ENCODE data around the gene FAIM2. TPM values are rescaled to one million over a fixed set of nuclear protein-coding genes. Genes with fewer than 3 reads are reported as not detected.

Gene FAIM2
- 0.13 TPM in 1 of 2 replicates, not detected in the other for total RNA-seq

DNA sequence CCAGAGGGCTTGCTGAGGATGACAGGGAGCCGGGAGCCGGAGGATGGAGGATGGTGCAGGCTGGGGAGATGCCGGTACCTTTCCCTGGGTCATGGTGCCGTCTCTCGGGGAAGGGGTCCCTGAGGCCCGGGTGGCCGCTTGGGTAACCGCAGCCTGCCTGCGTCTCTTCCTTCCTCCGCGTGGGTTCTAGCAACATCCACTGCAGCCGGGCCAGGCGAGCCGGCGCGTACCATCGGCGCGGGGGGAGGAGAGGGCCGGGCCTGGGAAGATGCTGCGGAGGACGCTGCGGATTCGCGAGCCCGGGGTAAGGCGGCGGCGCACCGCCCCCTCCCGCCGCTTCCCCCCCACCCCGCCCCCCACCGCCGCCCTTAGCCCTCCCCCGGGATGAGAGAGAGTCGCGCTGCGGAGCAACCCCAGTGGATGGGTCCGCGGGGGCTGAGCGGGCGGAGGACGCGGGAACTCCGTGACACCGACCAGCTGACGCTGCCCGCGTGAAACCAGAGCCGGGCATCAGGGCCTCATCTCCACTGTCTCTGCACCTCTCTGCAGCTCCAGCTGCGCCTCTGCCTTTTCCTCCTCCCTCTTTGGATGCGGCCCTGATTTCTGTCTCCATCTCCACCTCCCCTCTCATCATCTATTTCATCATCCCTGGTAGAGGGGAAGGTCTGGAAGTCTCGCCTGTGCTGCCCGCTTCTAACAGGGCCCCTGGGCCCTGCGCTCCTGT is at the start of gene FAIM2:
TSS of gene FAIM2 (minus strand) at position 201 of the 724 bp plus-strand sequence. CDS start at position 93, 108 bp downstream.

DNA sequence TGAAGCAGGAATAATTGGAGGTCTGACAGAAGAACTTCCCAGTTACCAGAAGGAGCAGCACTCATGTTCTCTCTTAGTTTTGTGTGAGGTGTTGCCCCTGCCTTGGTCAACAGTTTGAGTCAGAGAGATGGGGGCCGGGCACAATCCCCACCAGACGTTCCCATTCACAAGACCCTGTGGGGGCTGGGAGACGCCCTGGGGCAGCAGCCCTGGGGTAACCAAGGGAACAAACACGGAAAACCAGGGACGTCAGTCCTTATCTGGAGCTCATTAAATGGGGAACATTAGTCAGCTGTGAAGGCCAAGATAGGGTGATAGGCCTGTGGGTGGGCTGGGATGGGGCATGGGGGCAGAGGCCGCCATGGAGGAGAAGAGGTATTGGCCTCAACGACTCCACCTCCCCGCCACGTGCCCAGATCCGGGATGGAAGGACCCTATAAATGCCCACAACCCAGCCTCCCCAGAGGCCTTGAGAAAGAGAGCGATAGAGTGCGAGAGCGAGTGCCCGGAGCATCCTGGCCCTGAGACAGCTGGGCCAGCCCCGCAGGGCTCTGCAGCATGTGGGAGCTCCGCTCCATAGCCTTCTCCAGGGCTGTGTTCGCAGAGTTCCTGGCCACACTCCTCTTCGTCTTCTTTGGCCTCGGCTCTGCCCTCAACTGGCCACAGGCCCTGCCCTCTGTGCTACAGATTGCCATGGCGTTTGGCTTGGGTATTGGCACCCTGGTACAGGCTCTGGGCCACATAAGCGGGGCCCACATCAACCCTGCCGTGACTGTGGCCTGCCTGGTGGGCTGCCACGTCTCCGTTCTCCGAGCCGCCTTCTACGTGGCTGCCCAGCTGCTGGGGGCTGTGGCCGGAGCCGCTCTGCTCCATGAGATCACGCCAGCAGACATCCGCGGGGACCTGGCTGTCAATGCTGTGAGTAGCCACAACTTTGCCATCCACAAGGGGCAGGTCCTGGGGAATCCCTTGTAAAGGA is 46.9 kb upstream of the FAIM2 start, which contains the start of gene AQP2:
TSS of gene AQP2 (plus strand) at position 465 of the 979 bp plus-strand sequence. CDS start at position 559, 94 bp downstream.

DNA sequence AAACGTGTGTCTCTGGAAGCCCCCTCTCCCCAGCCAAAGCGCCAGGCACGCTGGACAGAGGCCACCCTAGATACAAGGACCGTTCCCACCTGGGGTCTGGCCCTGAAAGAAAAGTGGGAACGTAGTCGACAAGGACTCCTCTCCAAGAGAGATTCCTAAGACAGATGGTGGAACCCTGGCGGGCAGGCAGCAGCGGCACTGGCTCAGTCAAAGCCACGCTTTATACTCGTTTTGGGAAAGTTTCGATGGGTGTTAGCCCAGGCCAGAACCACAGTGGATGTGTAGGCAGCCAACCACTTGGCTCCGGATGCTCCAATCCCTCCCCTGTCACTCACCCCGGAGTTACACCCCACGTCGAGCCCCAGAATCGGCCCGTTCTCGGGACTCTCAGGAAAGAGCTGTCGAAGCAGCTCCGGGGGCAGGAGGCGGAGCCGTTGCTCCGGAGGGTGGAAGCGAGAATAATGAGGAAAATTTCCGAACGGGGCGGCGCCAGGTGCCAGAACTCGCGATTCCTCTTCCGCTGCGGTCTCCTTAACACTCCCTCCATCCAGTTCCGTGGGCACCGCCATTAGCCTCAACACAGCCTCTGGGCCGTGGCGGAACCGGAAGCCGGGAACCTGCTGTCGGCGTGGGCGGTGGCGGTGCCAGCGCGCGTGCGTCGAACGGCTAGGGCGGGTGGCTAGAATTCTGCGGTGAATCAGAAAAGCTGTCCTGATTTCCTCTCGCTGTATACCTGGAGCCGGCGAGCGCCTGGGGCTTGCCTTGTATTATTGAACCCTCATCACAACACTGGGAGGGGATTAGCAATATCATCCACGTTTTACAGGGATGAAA is 61.0 kb downstream of the FAIM2 start, which contains the start of gene BCDIN3D:
TSS of gene BCDIN3D (minus strand) at position 588 of the 834 bp plus-strand sequence. CDS start at position 569, 19 bp downstream.

DNA sequence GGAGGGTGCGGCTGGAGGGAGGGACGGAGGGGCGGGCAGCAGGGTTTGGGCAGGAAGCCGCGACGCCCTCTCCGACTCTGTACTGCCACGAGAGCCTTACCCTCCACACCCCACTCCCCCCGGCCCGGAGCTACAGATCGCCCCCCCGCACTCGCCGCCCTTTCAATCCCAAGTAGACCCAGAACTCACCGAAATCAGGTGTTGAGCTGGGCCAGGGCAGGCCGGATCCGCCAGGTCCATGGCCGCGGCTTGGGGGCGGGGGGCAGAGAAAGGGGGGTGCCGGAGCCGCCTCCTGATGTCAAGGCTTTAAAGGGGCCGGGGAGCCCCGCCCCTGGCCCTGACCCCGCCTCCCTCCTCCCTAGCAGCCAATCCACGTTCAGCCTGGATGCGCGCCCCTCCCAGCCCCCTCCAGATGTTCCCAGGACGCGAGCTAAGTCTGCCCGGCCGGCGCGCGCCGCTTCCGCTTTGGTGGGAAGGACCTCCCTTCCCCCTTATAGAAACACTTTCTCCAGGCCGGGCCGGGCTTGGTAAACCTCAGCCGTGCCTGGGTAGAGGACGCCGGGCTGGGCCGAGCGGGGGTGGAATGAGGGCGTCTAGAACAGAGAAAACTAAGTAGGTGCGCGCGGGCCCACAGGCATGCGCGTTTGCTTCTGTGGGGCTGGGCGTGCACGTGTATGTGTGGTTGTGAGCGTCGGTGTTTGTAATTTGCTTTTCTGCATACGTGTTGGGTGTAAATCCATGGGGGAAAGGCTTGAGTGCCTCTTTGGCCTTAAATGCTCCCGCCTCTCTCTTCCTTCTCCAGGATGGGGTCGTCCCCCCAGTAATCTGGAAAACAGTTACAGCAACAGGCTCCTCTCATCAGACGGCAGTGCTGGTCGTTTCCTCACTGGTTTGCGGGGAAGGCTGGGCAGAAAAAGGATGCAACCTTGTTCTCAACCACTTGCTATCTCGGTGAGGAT is 75.3 kb downstream of the FAIM2 start, which contains the start of gene NCKAP5L:
TSS of gene NCKAP5L (minus strand) at position 281 of the 959 bp plus-strand sequence. CDS start 24,369 bp downstream, outside the sequence.

Other genes with a start within 250 kb of the FAIM2 start
- gene FMNL3, start 196.5 kb downstream of the FAIM2 start, total RNA-seq = 16.2 and 26.9 TPM in 2 replicates
- gene TMBIM6, start 162.3 kb downstream of the FAIM2 start, total RNA-seq = 303 and 380 TPM in 2 replicates
- 19.9 and 36.0 TPM in 2 replicates for gene NCKAP5L, start 75.5 kb downstream of the FAIM2 start, total RNA-seq
- gene BCDIN3D, start 60.8 kb downstream of the FAIM2 start, total RNA-seq = 0.98 and 1.9 TPM in 2 replicates
- not detected in 2 replicates for gene AQP2, start 46.8 kb upstream of the FAIM2 start, total RNA-seq
- 0.13 TPM in 1 of 2 replicates, not detected in the other for gene AQP5, start 58.0 kb upstream of the FAIM2 start, total RNA-seq
- under 0.01 TPM in 1 of 2 replicates, not detected in the other for gene AQP6, start 69.0 kb upstream of the FAIM2 start, total RNA-seq
- gene RACGAP1, start 121.6 kb upstream of the FAIM2 start, total RNA-seq = 10.0 and 93.7 TPM in 2 replicates
- 2.6 and 4.8 TPM in 2 replicates for gene ASIC1, start 153.7 kb upstream of the FAIM2 start, total RNA-seq
- 99.4 and 144 TPM in 2 replicates for gene SMARCD1, start 181.4 kb upstream of the FAIM2 start, total RNA-seq
- 0.25 and 0.33 TPM in 2 replicates for gene GPD1, start 200.1 kb upstream of the FAIM2 start, total RNA-seq
- 47.1 and 73.1 TPM in 2 replicates for gene COX14, start 208.3 kb upstream of the FAIM2 start, total RNA-seq

Data from mesangial cell (primary cell).